ENCODE data around the gene NEUROD2. TPM values are rescaled to one million over a fixed set of nuclear protein-coding genes. Genes with fewer than 3 reads are reported as not detected.

Gene NEUROD2
- total and polyA plus RNA-seq, 2 of the 8 experiments (the other 6 are each of a cell fraction or from before 2014, with no cell fraction given): not detected

- H3K4ac ChIP-seq (replicated peaks; ENCODE audit: insufficient read length, low read depth, low read length): no peak overlapping the region
- no peak overlapping the region for H2BK20ac ChIP-seq (ENCODE audit: low read length)
- no peak overlapping the region for H3K23ac ChIP-seq (ENCODE audit: insufficient read length)
- H3K4me1 ChIP-seq (replicated peaks in 1 of 4; ENCODE audit: control insufficient read depth in 3 of 4, insufficient read depth in 4 of 4, low read length in 3 of 4): peaks cover 5 to 29% (median 17%) of the 10 kb centered on the region in 4 experiments
- no peak for DNase-seq (ENCODE audit: low read depth in 1 of 2, low spot score in 2 of 2)
- H2AFZ ChIP-seq (ENCODE audit: low read length): no peak overlapping the region
- H4K20me1 ChIP-seq (replicated peaks in 1 of 2; ENCODE audit: control insufficient read depth in 1 of 2, insufficient read depth in 2 of 2, low read length in 2 of 2): peaks cover 3 to 7% of the 10 kb centered on the region in 2 experiments
- no peak overlapping the region for H2BK120ac ChIP-seq (replicated peaks; ENCODE audit: low read depth, low read length)
- TF ChIP-seq ATF3 (IDR thresholded peaks at IDR 0.05; ENCODE audit: insufficient read depth, low read depth, low read length) (no peak), FOSL1 (IDR thresholded peaks at IDR 0.05; ENCODE audit: insufficient read depth, low read depth, low read length) (no peak), KDM1A (IDR thresholded peaks at IDR 0.05; ENCODE audit: borderline replicate concordance, low read length) (no peak), CTCF (IDR thresholded peaks at IDR 0.05; ENCODE audit: control extremely low read depth in 1 of 3, insufficient read depth in 1 of 3, low read depth in 1 of 3, low read length in 3 of 3) (no peak)
- H3K27ac ChIP-seq (ENCODE audit: low read depth, low read length): no peak overlapping the region
- no peak overlapping the region for H3K56ac ChIP-seq (replicated peaks; ENCODE audit: insufficient read length, low read depth, low read length)
- H2BK5ac ChIP-seq (ENCODE audit: low read depth, low read length): no peak overlapping the region
- peaks cover 34 to 62% (median 58%) of the 10 kb centered on the region in 4 experiments for H3K27me3 ChIP-seq (replicated peaks in 1 of 4; ENCODE audit: control insufficient read depth in 3 of 4, extremely low read depth in 1 of 4, insufficient read depth in 3 of 4, low read length in 3 of 4)
- no peak overlapping the region for H4K8ac ChIP-seq (ENCODE audit: extremely low read depth, insufficient read depth, low read length)
- H3K79me2 ChIP-seq (ENCODE audit: control insufficient read depth in 1 of 2, insufficient read depth in 2 of 2, low read length in 2 of 2): no peaks in the 10 kb centered on the region
- no peak overlapping the region for H4K5ac ChIP-seq (ENCODE audit: insufficient read length, low read depth, low read length)
- ChIA-PET CTCF (ENCODE audit: partially characterized antibody) (interaction anchor here (0.8 to 6.9 kb wide), 7 partner anchors 16 to 67 kb away, joined by 3 to 46 read pairs (median 4); no protein-coding TSS in a partner anchor), POLR2A (ENCODE audit: partially characterized antibody) (interaction anchor here (1.3 kb wide), 1 partner anchor 12 kb away, joined by 3 read pairs; no protein-coding TSS in a partner anchor)
- no peak overlapping the region for H2BK12ac ChIP-seq (ENCODE audit: low read depth, low read length)
- no peak overlapping the region for H3K14ac ChIP-seq (ENCODE audit: insufficient read length)
- no peak overlapping the region for H4K91ac ChIP-seq (replicated peaks; ENCODE audit: insufficient read length, low read length)
- no peaks in the 10 kb centered on the region for H3K79me1 ChIP-seq (ENCODE audit: low read depth, low read length)
- no peaks in the 10 kb centered on the region for H3K36me3 ChIP-seq (ENCODE audit: control insufficient read depth in 2 of 4, insufficient read depth in 4 of 4, low read length in 3 of 4)
- no peak overlapping the region for H2AK5ac ChIP-seq (ENCODE audit: low read depth, low read length)
- WGBS, 2 experiments (ENCODE audit: extremely low coverage in 1 of 2, insufficient coverage in 1 of 2, insufficient read length in 1 of 2, insufficient replicate concordance in 2 of 2, low coverage in 1 of 2, low lambda C conversion rate in 2 of 2, missing lambda C conversion rate in 1 of 2): 89% methylated on average over 2 of the region's 2 CpGs; no CpG with 5 or more reads in 1 of the 2 experiments
- no peak overlapping the region for H3K18ac ChIP-seq (ENCODE audit: extremely low read depth, low read length)
- no peak overlapping the region for H3K4me3 ChIP-seq (ENCODE audit: extremely low read depth in 1 of 4, insufficient read depth in 2 of 4, low read depth in 3 of 4, low read length in 4 of 4)
- H3K4me2 ChIP-seq (ENCODE audit: insufficient read depth in 1 of 2, low read depth in 2 of 2, low read length in 2 of 2): no peak overlapping the region
- FAIRE-seq: no peak
- H3K9me3 ChIP-seq (ENCODE audit: insufficient read depth in 2 of 2, low read depth in 1 of 2, low read length in 1 of 2): no peaks in the 10 kb centered on the region
- no peak overlapping the region for H2BK15ac ChIP-seq (ENCODE audit: low read length)
- peaks cover 8% of the 10 kb centered on the region; the same call in 1 of the 2 replicates for H3K23me2 ChIP-seq (ENCODE audit: low read depth, low read length)
- no peak overlapping the region for H3K9ac ChIP-seq (replicated peaks in 1 of 4; ENCODE audit: extremely low read depth in 1 of 4, low read depth in 3 of 4, low read length in 3 of 4)
Observed at GRCh38 chr17:39593371-39593770, 14.3 kb downstream of the NEUROD2 start.
